SJCRH30 (cell line): ENCODE measurements around the gene MFSD6. TPM values are rescaled to one million over a fixed set of nuclear protein-coding genes. Genes with fewer than 3 reads are reported as not detected.
"Not testable (repeated sequence)": the region's sequence is repeated elsewhere in the genome, so short reads cannot be mapped to it uniquely, and the experiment has no call there.

Experiments used
- DNase-seq, 2 experiments: peaks; one replicate each; pipeline ENCODE4 v3.0.0-alpha.2; 2015 to 2020
- H3K27ac ChIP-seq: fragments of 250-450 bp; sonication (Bioruptor Pico); 2 replicates; pipeline ENCODE4 v1.5.1; 2020; ENCODE audit warnings: mild to moderate bottlenecking, moderate library complexity
- H3K27me3 ChIP-seq: fragments of 250-450 bp; sonication (Bioruptor Pico); 2 replicates; pipeline ENCODE4 v1.5.1; 2020; ENCODE audit warnings: mild to moderate bottlenecking, moderate library complexity
- H3K36me3 ChIP-seq: fragments of 250-450 bp; sonication (Bioruptor Pico); 2 replicates; pipeline ENCODE4 v1.5.1; 2020; ENCODE audit warnings: mild to moderate bottlenecking, moderate library complexity
- H3K4me1 ChIP-seq: fragments of 250-450 bp; sonication (Bioruptor Pico); 2 replicates; pipeline ENCODE4 v1.5.1; 2020; ENCODE audit warnings: mild to moderate bottlenecking, moderate library complexity
- H3K4me3 ChIP-seq: fragments of 250-450 bp; sonication (Bioruptor Pico); 2 replicates; pipeline ENCODE4 v1.5.1; 2020; ENCODE audit warnings: mild to moderate bottlenecking, moderate library complexity
- H3K9me3 ChIP-seq: fragments of 250-450 bp; sonication (Bioruptor Pico); replicated peaks from 2 replicates; pipeline ENCODE4 v1.5.1; 2020; ENCODE audit warnings: mild to moderate bottlenecking, moderate library complexity
- total RNA-seq: library from RNA; depleted of rRNA; stranded (reverse); fragments of >200 nt; shearing (Covaris generic); gene quantifications from 2 replicates; pipeline ENCODE4 v1.2.3, GENCODE V29; 2014

Gene MFSD6
- total RNA-seq, 1 experiment from 2014 or later, result 14.4 TPM

- no peak overlapping the region for H3K4me3 ChIP-seq
- no peaks in the 10 kb centered on the region for H3K27me3 ChIP-seq
- H3K4me1 ChIP-seq, result no peaks in the 10 kb centered on the region
- H3K36me3 ChIP-seq, result no peaks in the 10 kb centered on the region
- no peak overlapping the region for H3K27ac ChIP-seq
- no peaks in the 10 kb centered on the region for H3K9me3 ChIP-seq
- no peak for DNase-seq
Observed at GRCh38 chr2:190501231-190501630, 93.1 kb downstream of the MFSD6 start.

- H3K4me3 ChIP-seq, result no peak overlapping the region
- no peaks in the 10 kb centered on the region for H3K27me3 ChIP-seq
- no peak overlapping the region for H3K27ac ChIP-seq
- H3K36me3 ChIP-seq, result no peaks in the 10 kb centered on the region
- no peaks in the 10 kb centered on the region for H3K9me3 ChIP-seq
- DNase-seq, result no peak
- H3K4me1 ChIP-seq, result no peaks in the 10 kb centered on the region
Observed at GRCh38 chr2:190501702-190502407, 93.7 kb downstream of the MFSD6 start.

- Histone ChIP-seq H3K27me3 (no peaks in the 10 kb centered on the region), H3K4me1 (no peaks in the 10 kb centered on the region), H3K9me3 (no peaks in the 10 kb centered on the region), H3K36me3 (no peaks in the 10 kb centered on the region), H3K27ac (no peak overlapping the region), H3K4me3 (no peak overlapping the region)
- DNase-seq, result no peak
Observed at GRCh38 chr2:190503088-190503487, 94.9 kb downstream of the MFSD6 start.

GRCh38 chr2:190504912-190505311, 96.8 kb downstream of the MFSD6 start:
- H3K36me3 ChIP-seq, result no peaks in the 10 kb centered on the region
- no peak for DNase-seq
- no peak overlapping the region for H3K4me3 ChIP-seq
- H3K27me3 ChIP-seq, result no peaks in the 10 kb centered on the region
- H3K27ac ChIP-seq, result no peak overlapping the region
- H3K4me1 ChIP-seq, result no peaks in the 10 kb centered on the region
- no peaks in the 10 kb centered on the region for H3K9me3 ChIP-seq

- Histone ChIP-seq H3K4me3 (no peak overlapping the region), H3K27me3 (no peaks in the 10 kb centered on the region), H3K27ac (no peak overlapping the region), H3K4me1 (no peaks in the 10 kb centered on the region), H3K36me3 (no peaks in the 10 kb centered on the region), H3K9me3 (no peaks in the 10 kb centered on the region)
- no peak for DNase-seq
Observed at GRCh38 chr2:190505696-190506095, 97.5 kb downstream of the MFSD6 start.

- no peak for DNase-seq
- Histone ChIP-seq H3K36me3 (no peaks in the 10 kb centered on the region), H3K4me1 (no peaks in the 10 kb centered on the region), H3K4me3 (no peak overlapping the region), H3K27ac (no peak overlapping the region), H3K9me3 (no peaks in the 10 kb centered on the region), H3K27me3 (no peaks in the 10 kb centered on the region)
Observed at GRCh38 chr2:190506666-190507065, 98.5 kb downstream of the MFSD6 start.

GRCh38 chr2:190507135-190507534, 99.0 kb downstream of the MFSD6 start:
- H3K36me3 ChIP-seq, result no peaks in the 10 kb centered on the region
- H3K27ac ChIP-seq, result no peak overlapping the region
- no peaks in the 10 kb centered on the region for H3K4me1 ChIP-seq
- no peak overlapping the region for H3K4me3 ChIP-seq
- DNase-seq, result no peak
- H3K9me3 ChIP-seq, result no peaks in the 10 kb centered on the region
- H3K27me3 ChIP-seq, result no peaks in the 10 kb centered on the region

- H3K27ac ChIP-seq, H3K27me3 ChIP-seq, H3K36me3 ChIP-seq, H3K4me1 ChIP-seq, H3K9me3 ChIP-seq, H3K4me3 ChIP-seq, DNase-seq: not testable (repeated sequence)
Observed at GRCh38 chr2:190509895-190510294, 101.7 kb downstream of the MFSD6 start.

GRCh38 chr2:190511104-190511503, 102.9 kb downstream of the MFSD6 start:
- H3K9me3 ChIP-seq, result no peaks in the 10 kb centered on the region
- no peaks in the 10 kb centered on the region for H3K4me1 ChIP-seq
- no peak overlapping the region for H3K27ac ChIP-seq
- no peaks in the 10 kb centered on the region for H3K36me3 ChIP-seq
- DNase-seq, result peak; percentile 61 to 89
- no peaks in the 10 kb centered on the region for H3K27me3 ChIP-seq
- no peak overlapping the region for H3K4me3 ChIP-seq

GRCh38 chr2:190512539-190513095, 104.5 kb downstream of the MFSD6 start:
- H3K4me1 ChIP-seq, result no peaks in the 10 kb centered on the region
- H3K36me3 ChIP-seq, result no peaks in the 10 kb centered on the region
- H3K27ac ChIP-seq, result no peak overlapping the region
- no peaks in the 10 kb centered on the region for H3K9me3 ChIP-seq
- DNase-seq, result peak in 1 of 2 experiments; percentile 61
- H3K4me3 ChIP-seq, result no peak overlapping the region
- H3K27me3 ChIP-seq, result no peaks in the 10 kb centered on the region

- no peaks in the 10 kb centered on the region for H3K27me3 ChIP-seq
- no peaks in the 10 kb centered on the region for H3K9me3 ChIP-seq
- no peaks in the 10 kb centered on the region for H3K4me1 ChIP-seq
- H3K27ac ChIP-seq, result no peak overlapping the region
- H3K36me3 ChIP-seq, result no peaks in the 10 kb centered on the region
- DNase-seq, result no peak
- no peak overlapping the region for H3K4me3 ChIP-seq
Observed at GRCh38 chr2:190513877-190514276, 105.7 kb downstream of the MFSD6 start.

GRCh38 chr2:190514676-190515075, 106.5 kb downstream of the MFSD6 start:
- no peak overlapping the region for H3K27ac ChIP-seq
- DNase-seq, result no peak
- no peaks in the 10 kb centered on the region for H3K27me3 ChIP-seq
- no peaks in the 10 kb centered on the region for H3K9me3 ChIP-seq
- no peak overlapping the region for H3K4me3 ChIP-seq
- no peaks in the 10 kb centered on the region for H3K36me3 ChIP-seq
- H3K4me1 ChIP-seq, result no peaks in the 10 kb centered on the region

GRCh38 chr2:190515687-190516086, 107.5 kb downstream of the MFSD6 start:
- H3K27ac ChIP-seq, result no peak overlapping the region
- H3K27me3 ChIP-seq, result no peaks in the 10 kb centered on the region
- no peaks in the 10 kb centered on the region for H3K9me3 ChIP-seq
- no peak for DNase-seq
- no peaks in the 10 kb centered on the region for H3K4me1 ChIP-seq
- H3K4me3 ChIP-seq, result no peak overlapping the region
- no peaks in the 10 kb centered on the region for H3K36me3 ChIP-seq

GRCh38 chr2:190517468-190517867, 109.3 kb downstream of the MFSD6 start:
- no peak overlapping the region for H3K4me3 ChIP-seq
- no peak overlapping the region for H3K27ac ChIP-seq
- no peaks in the 10 kb centered on the region for H3K9me3 ChIP-seq
- no peaks in the 10 kb centered on the region for H3K4me1 ChIP-seq
- no peaks in the 10 kb centered on the region for H3K27me3 ChIP-seq
- DNase-seq, result no peak
- no peaks in the 10 kb centered on the region for H3K36me3 ChIP-seq

- Histone ChIP-seq H3K27me3 (no peaks in the 10 kb centered on the region), H3K9me3 (no peaks in the 10 kb centered on the region), H3K4me3 (no peak overlapping the region), H3K36me3 (no peaks in the 10 kb centered on the region), H3K27ac (no peak overlapping the region), H3K4me1 (no peaks in the 10 kb centered on the region)
- no peak for DNase-seq
Observed at GRCh38 chr2:190519975-190520767, 112.0 kb downstream of the MFSD6 start.
